ENCODE measurements around the gene KIAA0586. TPM values are rescaled to one million over a fixed set of nuclear protein-coding genes. Genes with fewer than 3 reads are reported as not detected.

The KIAA0586 gene
- total RNA-seq, 1 experiment from 2014 or later: 25.7 TPM

DNA sequence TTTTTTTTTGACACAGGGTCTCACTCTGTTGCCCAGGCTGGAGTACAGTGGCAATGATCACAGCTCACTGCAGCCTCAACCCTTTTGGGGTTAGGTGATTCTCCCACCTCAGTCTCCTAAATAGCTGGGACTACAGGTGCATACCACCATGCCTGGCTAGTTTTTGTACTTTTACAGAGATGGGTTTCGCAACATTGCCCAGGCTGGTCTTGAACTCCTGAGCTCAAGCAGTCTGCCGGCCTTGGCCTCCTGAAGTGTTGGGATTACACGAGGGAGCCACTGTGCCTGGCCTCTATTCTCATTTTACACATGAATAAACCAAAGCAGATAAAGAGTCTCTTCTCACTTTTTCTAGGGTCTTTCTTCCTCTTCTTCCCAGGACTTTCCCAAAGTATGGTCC, 28.6 kb upstream of the KIAA0586 start:
- Histone ChIP-seq H3K79me2 (ENCODE audit: insufficient read depth, low read length) (no peaks in the 10 kb centered on the region), H3K4me3 (replicated peaks in 1 of 2; ENCODE audit: low read depth in 1 of 2, low read length in 2 of 2) (no peak overlapping the region), H3K9me2 (ENCODE audit: insufficient read depth) (no peaks in the 10 kb centered on the region), H2AFZ (ENCODE audit: low read depth, low read length, poor library complexity, severe bottlenecking) (no peak overlapping the region), H3K27ac (ENCODE audit: low read depth, low read length) (no peak overlapping the region), H4K20me1 (ENCODE audit: insufficient read depth) (no peaks in the 10 kb centered on the region), H3K4me2 (ENCODE audit: low read length) (no peak overlapping the region), H3K9ac (ENCODE audit: low read length) (no peak overlapping the region), H3K4me1 (ENCODE audit: control insufficient read depth in 1 of 2, insufficient read depth in 2 of 2, low read length in 2 of 2) (peaks cover 0 to 15% of the 10 kb centered on the region in 2 experiments; a peak in 3 of 4 replicates), H3K36me3 (ENCODE audit: control insufficient read depth in 1 of 2, insufficient read depth in 2 of 2, low read length in 2 of 2) (no peaks in the 10 kb centered on the region), H3K27me3 (ENCODE audit: insufficient read depth, low read length) (no peaks in the 10 kb centered on the region), H3K9me3 (ENCODE audit: control insufficient read depth in 1 of 2, insufficient read depth in 1 of 2, low read depth in 1 of 2, low read length in 2 of 2) (no peaks in the 10 kb centered on the region)
- BruUV-seq (replicated peaks): no TSS peak
- ChIA-PET RAD21 (ENCODE audit: low non-redundant PET in 1 of 2, low total read pairs in 2 of 2, uncharacterized antibody in 2 of 2, unreplicated experiment in 2 of 2) (no interaction called here), CTCF (no interaction called here), POLR2A (no interaction called here)
- intact Hi-C loops (cut with micrococcal nuclease): no loop called here
- ATAC-seq (no peak), DNase-seq (ENCODE audit: low read depth, low spot score) (no peak)
- TF ChIP-seq ELF1 (IDR thresholded peaks at IDR 0.05; ENCODE audit: borderline replicate concordance, low read depth): no peak

DNA sequence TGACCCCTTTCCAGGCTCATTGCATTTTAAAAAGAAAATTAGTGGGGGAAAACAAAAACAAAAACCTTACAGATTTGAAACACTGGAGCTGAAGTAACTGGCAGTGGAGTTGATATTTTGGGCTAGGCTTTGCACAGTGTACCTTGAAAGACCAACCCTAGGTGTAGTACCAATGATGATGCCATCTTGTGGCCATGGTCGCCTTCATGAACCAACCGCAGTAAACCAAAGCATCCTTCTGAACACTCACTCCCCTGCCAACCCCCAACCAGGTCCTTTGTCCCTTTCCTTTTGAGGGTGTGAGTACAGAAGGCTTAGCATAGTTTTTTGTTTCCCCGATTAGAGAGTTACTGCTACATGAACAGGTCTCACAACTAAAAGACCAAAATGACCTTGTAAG, 25.9 kb upstream of the KIAA0586 start:
- CTCF ChIA-PET: no interaction called here
- BruUV-seq (replicated peaks): no TSS peak

More for the DNA sequence above, 25.9 kb upstream of the KIAA0586 start:
- Histone ChIP-seq H3K4me3 (replicated peaks in 1 of 2; ENCODE audit: low read depth in 1 of 2, low read length in 2 of 2) (no peak overlapping the region), H3K9me2 (ENCODE audit: insufficient read depth) (no peaks in the 10 kb centered on the region), H4K20me1 (ENCODE audit: insufficient read depth) (no peaks in the 10 kb centered on the region), H3K4me2 (ENCODE audit: low read length) (no peak overlapping the region), H3K27ac (ENCODE audit: low read depth, low read length) (no peak overlapping the region), H2AFZ (ENCODE audit: low read depth, low read length, poor library complexity, severe bottlenecking) (no peak overlapping the region), H3K9me3 (ENCODE audit: control insufficient read depth in 1 of 2, insufficient read depth in 1 of 2, low read depth in 1 of 2, low read length in 2 of 2) (no peaks in the 10 kb centered on the region), H3K79me2 (ENCODE audit: insufficient read depth, low read length) (0 out of 2 replicates have a peak, but pooled peaks cover 2% of the 10 kb centered on the region), H3K27me3 (ENCODE audit: insufficient read depth, low read length) (no peaks in the 10 kb centered on the region), H3K4me1 (ENCODE audit: control insufficient read depth in 1 of 2, insufficient read depth in 2 of 2, low read length in 2 of 2) (no peaks in the 10 kb centered on the region), H3K9ac (ENCODE audit: low read length) (no peak overlapping the region), H3K36me3 (ENCODE audit: control insufficient read depth in 1 of 2, insufficient read depth in 2 of 2, low read length in 2 of 2) (no peaks in the 10 kb centered on the region)
- DNase-seq (ENCODE audit: low read depth, low spot score): no peak
- TF ChIP-seq YY1 (IDR thresholded peaks at IDR 0.05; ENCODE audit: extremely low read depth, insufficient replicate concordance, low read depth, low read length) (no peak), CTCF (IDR thresholded peaks at IDR 0.05 in 2 of 3, conservative IDR thresholded peaks at IDR 0.05 in 1 of 3; ENCODE audit: borderline replicate concordance in 1 of 3, insufficient read depth in 1 of 3, low read depth in 2 of 3, low read length in 2 of 3) (peak in 2 of 3 experiments; percentile 19 to 33; a peak in 3 of 6 replicates), ELF1 (IDR thresholded peaks at IDR 0.05; ENCODE audit: borderline replicate concordance, low read depth) (no peak), ZBTB33 (IDR thresholded peaks at IDR 0.05; ENCODE audit: extremely low read depth, insufficient replicate concordance, low read length) (no peak)
- ATAC-seq: peak; percentile 79
- POLR2A ChIA-PET: no interaction called here
- intact Hi-C loops (cut with micrococcal nuclease): loop anchor here (2.0 kb wide), 1 partner anchor 293 kb away; no protein-coding TSS in a partner anchor
- RAD21 ChIA-PET (ENCODE audit: low non-redundant PET in 1 of 2, low total read pairs in 2 of 2, uncharacterized antibody in 2 of 2, unreplicated experiment in 2 of 2): no interaction called here

Measured in HCT116 (cell line).